IPS DF 6.9 (cell line): ENCODE data around the gene FBXO45.
"Not testable (repeated sequence)": the region's sequence is repeated elsewhere in the genome, so short reads cannot be mapped to it uniquely, and the experiment has no call there.

Experiments
- DNase-seq: peaks from one replicate; pipeline ENCODE4 v3.0.0-alpha.2; 2013; ENCODE audit warnings: low read depth, low spot score
- H3K27ac ChIP-seq: one replicate; pipeline ENCODE4 v1.5.1; 2013; ENCODE audit warnings: low read length, control low read depth
- H3K27me3 ChIP-seq: 2 replicates; pipeline ENCODE4 v1.6.1; 2013; ENCODE audit warnings: mild to moderate bottlenecking, low read length; ENCODE audit not compliant: control insufficient read depth, insufficient read depth
- H3K36me3 ChIP-seq: 2 replicates; pipeline ENCODE4 v1.6.1; 2013; ENCODE audit warnings: low read length; ENCODE audit not compliant: control insufficient read depth, insufficient read depth
- H3K4me1 ChIP-seq: 2 replicates; pipeline ENCODE4 v1.6.1; 2013; ENCODE audit warnings: low read length; ENCODE audit not compliant: control insufficient read depth, insufficient read depth
- H3K4me3 ChIP-seq: 2 replicates; pipeline ENCODE4 v1.5.1; 2013; ENCODE audit warnings: mild to moderate bottlenecking, low read length
- H3K9me3 ChIP-seq: 2 replicates; pipeline ENCODE4 v1.6.1; 2013; ENCODE audit warnings: low read length, inconsistent platforms; ENCODE audit not compliant: control insufficient read depth, insufficient read depth
- WGBS: extraction: QIAGEN DNeasy Blood & Tissue Kit; methylation state at CpG from one replicate; pipeline ENCODE4 v1.1.7; 2013; ENCODE audit warnings: mixed read lengths, missing lambda C conversion rate; ENCODE audit not compliant: insufficient read length, insufficient coverage; 5-methylcytosine and 5-hydroxymethylcytosine counted together

Gene FBXO45

DNA sequence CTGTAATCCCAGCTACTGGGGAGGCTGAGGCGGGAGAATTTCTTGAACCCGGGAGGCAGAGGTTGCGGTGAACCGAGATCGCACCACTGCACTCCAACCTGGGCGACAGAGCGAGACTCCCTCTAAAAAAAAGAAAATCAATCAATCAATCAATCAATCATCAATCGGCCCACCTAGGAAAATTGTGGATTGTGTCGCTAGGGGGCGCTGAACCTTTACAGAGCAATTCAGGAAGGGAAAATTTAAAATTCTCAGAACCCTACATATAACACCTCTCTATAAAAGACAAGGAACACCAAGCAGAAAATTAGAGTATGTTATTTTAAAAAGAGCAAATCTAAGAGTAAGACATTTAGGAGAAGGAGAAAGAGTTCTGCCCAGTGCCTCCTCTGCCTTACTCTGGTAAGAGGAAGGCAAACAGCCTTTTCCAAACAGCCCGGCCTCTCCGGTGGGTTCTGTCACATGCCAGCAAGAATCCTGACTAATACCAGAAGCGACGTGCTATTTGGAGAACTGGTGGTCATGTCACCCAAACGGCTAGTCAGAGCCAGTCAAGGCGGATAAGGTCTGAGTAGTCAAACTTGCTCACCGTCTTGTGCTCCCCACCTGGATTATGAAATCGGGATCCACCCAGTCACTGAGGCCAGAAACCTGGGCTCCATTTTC, 31.0 kb upstream of the FBXO45 start:
- Histone ChIP-seq H3K9me3 (no peaks in the 10 kb centered on the region), H3K4me3 (no peak overlapping the region), H3K27me3 (no peaks in the 10 kb centered on the region), H3K27ac (no peak overlapping the region), H3K4me1 (no peaks in the 10 kb centered on the region), H3K36me3 (no peaks in the 10 kb centered on the region)
- DNase-seq = no peak
- WGBS = no CpG with 5 or more reads among the region's 18 CpGs

- 0 out of 2 replicates have a peak, but pooled peaks cover under 1% of the 10 kb centered on the region for H3K9me3 ChIP-seq
- no peak overlapping the region for H3K4me3 ChIP-seq
- no peak overlapping the region for H3K27ac ChIP-seq
- WGBS = no CpG with 5 or more reads among the region's 6 CpGs
- no peak for DNase-seq
- no peaks in the 10 kb centered on the region for H3K36me3 ChIP-seq
- no peaks in the 10 kb centered on the region for H3K4me1 ChIP-seq
- no peaks in the 10 kb centered on the region for H3K27me3 ChIP-seq
These were observed 26.6 kb upstream of the FBXO45 start for GRCh38 chr3:196541684-196542445.

DNA sequence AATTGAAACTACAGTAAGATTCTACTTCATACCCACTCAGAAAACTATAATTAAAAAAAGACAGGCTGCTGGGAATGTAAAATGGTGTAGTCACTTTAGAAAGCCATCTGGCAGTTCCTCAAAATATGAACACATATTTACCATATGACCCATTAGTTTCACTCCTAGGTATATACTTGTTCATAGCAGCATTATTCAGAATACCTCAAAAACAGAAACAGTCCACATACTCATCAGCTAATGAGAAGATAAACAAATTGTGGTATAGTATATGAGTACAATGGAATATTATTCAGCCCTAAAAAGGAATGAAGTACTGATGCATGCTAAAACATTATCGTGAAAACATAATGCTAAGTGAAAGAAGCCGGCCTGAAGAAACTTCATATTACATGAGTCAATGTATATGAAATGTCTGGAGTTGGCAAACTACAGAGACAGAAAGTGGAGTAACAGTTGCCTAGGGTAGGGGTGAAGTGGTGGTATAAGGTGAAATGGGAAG, 23.9 kb upstream of the FBXO45 start:
- Histone ChIP-seq H3K4me3 (no peak overlapping the region), H3K27ac (no peak overlapping the region), H3K36me3 (no peaks in the 10 kb centered on the region), H3K4me1 (no peaks in the 10 kb centered on the region), H3K9me3 (peaks cover 3% of the 10 kb centered on the region; the same call in 1 of the 2 replicates), H3K27me3 (no peaks in the 10 kb centered on the region)
- WGBS = no CpG with 5 or more reads among the region's 2 CpGs
- DNase-seq = no peak

DNA sequence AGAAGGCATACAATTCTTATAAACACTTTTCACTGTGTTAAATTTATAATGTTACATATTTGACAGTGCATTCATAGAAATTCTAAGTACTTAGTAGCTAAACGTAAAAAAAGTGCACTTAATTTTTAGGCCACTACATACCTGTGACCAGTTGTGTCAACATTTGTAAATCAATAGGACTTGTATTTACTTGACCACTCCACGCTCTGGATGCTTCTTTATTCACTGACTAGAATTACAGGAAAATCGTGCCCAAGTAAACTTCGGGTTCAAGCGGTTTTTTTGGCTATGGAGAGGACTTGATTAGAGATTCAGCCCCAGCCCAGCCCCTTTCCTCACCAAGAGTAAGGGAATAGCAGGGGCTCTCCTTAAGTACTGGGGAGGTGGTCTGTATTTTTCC, 21.9 kb upstream of the FBXO45 start:
- Histone ChIP-seq H3K9me3 (peaks cover 4% of the 10 kb centered on the region; the same call in 1 of the 2 replicates), H3K36me3 (no peaks in the 10 kb centered on the region), H3K27me3 (no peaks in the 10 kb centered on the region), H3K4me1 (no peaks in the 10 kb centered on the region), H3K27ac (no peak overlapping the region), H3K4me3 (no peak overlapping the region)
- WGBS = no CpG with 5 or more reads among the region's 5 CpGs
- no peak for DNase-seq

GRCh38 chr3:196547067-196547466, 21.4 kb upstream of the FBXO45 start:
- H3K9me3 ChIP-seq = peaks cover 4% of the 10 kb centered on the region; the same call in 1 of the 2 replicates
- no peaks in the 10 kb centered on the region for H3K36me3 ChIP-seq
- H3K4me1 ChIP-seq = no peaks in the 10 kb centered on the region
- DNase-seq = no peak
- no CpG with 5 or more reads among the region's 2 CpGs for WGBS
- no peak overlapping the region for H3K4me3 ChIP-seq
- no peaks in the 10 kb centered on the region for H3K27me3 ChIP-seq
- no peak overlapping the region for H3K27ac ChIP-seq

DNA sequence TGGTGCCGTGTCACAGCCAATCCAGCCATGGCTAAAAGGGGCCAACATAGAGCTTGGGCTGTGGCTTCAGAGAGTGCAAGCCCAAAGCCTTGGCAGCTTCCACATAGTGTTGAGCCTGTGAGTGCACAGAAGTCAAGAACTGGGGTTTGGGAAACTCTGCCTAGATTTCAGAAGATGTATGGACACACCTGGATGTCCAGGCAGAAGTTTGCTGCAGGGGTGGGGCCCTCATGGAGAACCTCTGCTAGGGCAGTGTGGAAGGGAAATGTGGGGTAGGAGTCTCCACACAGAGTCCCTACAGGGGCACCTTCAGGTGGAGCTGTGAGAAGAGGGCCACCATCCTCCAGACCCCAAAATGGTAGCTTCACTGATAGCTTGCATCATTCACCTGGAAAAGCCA, 19.1 kb upstream of the FBXO45 start:
- H3K4me3 ChIP-seq, DNase-seq, H3K36me3 ChIP-seq, H3K4me1 ChIP-seq, H3K27ac ChIP-seq, H3K27me3 ChIP-seq, H3K9me3 ChIP-seq: not testable (repeated sequence)
- no CpG with 5 or more reads among the region's 1 CpG for WGBS

GRCh38 chr3:196550172-196550571, 18.3 kb upstream of the FBXO45 start:
- not testable (repeated sequence) for H3K27ac ChIP-seq, H3K36me3 ChIP-seq, DNase-seq, H3K9me3 ChIP-seq, H3K4me1 ChIP-seq, H3K27me3 ChIP-seq, H3K4me3 ChIP-seq
- no CpG with 5 or more reads among the region's 3 CpGs for WGBS

DNA sequence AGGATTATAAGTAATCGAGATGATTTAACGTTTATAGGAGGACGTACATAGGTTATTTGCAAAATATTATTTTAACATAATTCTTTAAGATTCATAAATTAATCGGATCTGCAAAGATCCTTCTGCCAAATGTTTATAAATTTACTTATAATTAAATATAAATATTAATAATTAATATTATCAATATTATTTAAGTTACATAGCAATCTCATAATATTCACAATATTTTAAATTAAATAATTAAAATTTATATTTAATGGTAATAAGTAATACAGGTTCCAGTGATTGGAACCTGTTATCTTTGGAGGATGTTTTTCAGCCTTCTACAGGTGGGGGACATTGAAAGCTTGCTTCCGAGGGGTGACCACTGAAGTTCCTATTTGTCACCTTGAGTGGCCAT, 16.2 kb upstream of the FBXO45 start:
- DNase-seq = no peak
- H3K36me3 ChIP-seq = no peaks in the 10 kb centered on the region; the same call in 1 of the 2 replicates
- H3K4me3 ChIP-seq = no peak overlapping the region
- no peak overlapping the region for H3K27ac ChIP-seq
- no peaks in the 10 kb centered on the region for H3K4me1 ChIP-seq
- no peaks in the 10 kb centered on the region for H3K27me3 ChIP-seq
- 100% methylated on average over 3 of the region's 5 CpGs for WGBS
- peaks cover 2% of the 10 kb centered on the region; the same call in 1 of the 2 replicates for H3K9me3 ChIP-seq

DNA sequence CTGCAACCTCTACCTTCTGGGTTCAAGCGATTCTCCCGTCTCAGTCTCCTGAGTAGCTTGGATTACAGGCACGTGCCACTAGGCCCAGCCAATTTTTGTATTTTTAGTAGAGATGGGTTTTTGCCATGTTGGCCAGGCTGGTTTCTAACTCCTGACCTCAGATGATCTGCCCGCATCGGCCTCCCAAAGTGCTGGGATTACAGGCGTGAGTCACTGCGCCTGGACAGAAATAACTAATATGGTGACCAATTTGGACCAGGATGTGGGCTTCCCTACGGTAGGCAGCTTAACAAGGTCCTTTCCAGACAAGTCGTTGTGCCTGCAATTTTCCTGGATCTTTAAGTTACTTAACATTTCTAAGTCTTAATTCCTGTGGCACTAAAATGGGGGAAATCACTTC, 14.9 kb upstream of the FBXO45 start:
- Histone ChIP-seq H3K4me3 (no peak overlapping the region), H3K9me3 (peaks cover 2% of the 10 kb centered on the region; the same call in 1 of the 2 replicates), H3K27me3 (no peaks in the 10 kb centered on the region), H3K36me3 (no peaks in the 10 kb centered on the region; the same call in 1 of the 2 replicates), H3K27ac (no peak overlapping the region), H3K4me1 (no peaks in the 10 kb centered on the region)
- DNase-seq = no peak
- WGBS = no CpG with 5 or more reads among the region's 9 CpGs

DNA sequence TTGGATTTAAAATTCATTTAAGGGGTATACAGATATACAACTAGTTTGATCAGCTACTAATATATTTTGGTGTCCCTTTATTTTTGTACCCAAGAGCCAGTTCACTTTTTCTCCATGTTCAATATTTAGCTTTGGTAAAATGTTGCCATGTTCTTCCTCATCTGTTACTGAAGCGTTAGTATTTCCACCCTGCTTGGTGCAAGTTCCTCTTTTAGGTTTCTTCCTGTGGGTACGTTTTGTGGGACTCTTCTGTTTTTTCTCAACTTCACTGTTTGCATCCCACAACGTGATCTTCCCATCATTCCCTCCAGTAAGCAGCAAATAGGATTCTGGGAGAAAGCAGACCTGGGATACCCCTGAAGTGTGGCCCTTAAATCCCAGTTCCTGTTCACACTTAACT, 14.3 kb upstream of the FBXO45 start:
- Histone ChIP-seq H3K4me1 (no peaks in the 10 kb centered on the region), H3K4me3 (no peak overlapping the region), H3K36me3 (no peaks in the 10 kb centered on the region; the same call in 1 of the 2 replicates), H3K9me3 (peaks cover 2% of the 10 kb centered on the region; the same call in 1 of the 2 replicates), H3K27ac (no peak overlapping the region), H3K27me3 (no peaks in the 10 kb centered on the region)
- WGBS = no CpG with 5 or more reads among the region's 3 CpGs
- DNase-seq = no peak
